Measurements from ENCODE around the gene PCBP3. TPM values are rescaled to one million over a fixed set of nuclear protein-coding genes. Genes with fewer than 3 reads are reported as not detected.

PCBP3 gene
- total RNA-seq, 1 donor from 2014 or later = 5.0 TPM

DNA sequence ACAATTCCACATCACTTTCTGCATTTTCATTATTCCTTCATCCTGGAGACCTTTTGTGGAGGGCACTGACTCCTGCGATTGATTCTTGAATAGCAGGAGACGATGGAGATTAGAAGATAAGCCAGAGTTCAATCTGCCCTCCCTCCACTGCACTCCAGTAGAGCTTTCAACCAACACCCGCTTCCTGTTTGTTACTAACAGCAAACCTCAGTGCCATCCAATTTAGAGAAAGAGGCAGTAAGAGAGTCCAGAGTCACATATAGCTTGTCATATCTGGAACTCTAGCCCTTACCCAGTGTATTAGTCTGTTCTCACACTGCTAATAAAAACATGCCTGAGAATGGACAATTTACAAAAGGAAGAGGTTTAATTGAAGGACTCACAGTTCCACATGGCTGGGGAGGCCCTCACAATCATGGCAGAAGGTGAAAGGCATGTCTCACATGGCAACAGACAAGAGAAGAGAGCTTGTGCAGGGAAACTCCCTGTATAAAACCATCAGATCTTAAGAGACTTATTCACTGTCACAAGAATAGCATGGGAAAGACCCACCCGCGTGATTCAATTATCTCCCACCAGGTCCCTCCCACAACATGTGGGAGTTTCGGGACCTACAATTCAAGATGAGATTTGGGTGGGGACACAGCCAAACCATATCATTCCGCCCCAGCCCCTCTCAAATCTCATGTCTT lies 55.9 kb downstream of the PCBP3 start:
- no peak overlapping the region for H3K27ac Mint-ChIP-seq
- no peaks in the 10 kb centered on the region for H3K9me3 Mint-ChIP-seq
- TF ChIP-seq CTCF (IDR thresholded peaks at IDR 0.05; ENCODE audit: unreplicated experiment) = no peak
- peaks cover 4% of the 10 kb centered on the region for H3K4me1 Mint-ChIP-seq
- H3K4me3 Mint-ChIP-seq = no peak overlapping the region
- no peaks in the 10 kb centered on the region for H3K36me3 Mint-ChIP-seq
- peaks cover 37% of the 10 kb centered on the region for H3K27me3 Mint-ChIP-seq (ENCODE audit: low read depth)
- DNase-seq (ENCODE audit: low spot score in 2 of 2, unreplicated experiment in 2 of 2) = no peak

GRCh38 chr21:45699966-45700365 lies 56.4 kb downstream of the PCBP3 start:
- no peak for DNase-seq (ENCODE audit: low spot score in 2 of 2, unreplicated experiment in 2 of 2)
- no peak overlapping the region for H3K27ac Mint-ChIP-seq
- peaks cover 5% of the 10 kb centered on the region for H3K4me1 Mint-ChIP-seq
- no peaks in the 10 kb centered on the region for H3K36me3 Mint-ChIP-seq
- H3K9me3 Mint-ChIP-seq = no peaks in the 10 kb centered on the region
- TF ChIP-seq CTCF (IDR thresholded peaks at IDR 0.05; ENCODE audit: unreplicated experiment) = no peak
- peaks cover 37% of the 10 kb centered on the region for H3K27me3 Mint-ChIP-seq (ENCODE audit: low read depth)
- no peak overlapping the region for H3K4me3 Mint-ChIP-seq

DNA sequence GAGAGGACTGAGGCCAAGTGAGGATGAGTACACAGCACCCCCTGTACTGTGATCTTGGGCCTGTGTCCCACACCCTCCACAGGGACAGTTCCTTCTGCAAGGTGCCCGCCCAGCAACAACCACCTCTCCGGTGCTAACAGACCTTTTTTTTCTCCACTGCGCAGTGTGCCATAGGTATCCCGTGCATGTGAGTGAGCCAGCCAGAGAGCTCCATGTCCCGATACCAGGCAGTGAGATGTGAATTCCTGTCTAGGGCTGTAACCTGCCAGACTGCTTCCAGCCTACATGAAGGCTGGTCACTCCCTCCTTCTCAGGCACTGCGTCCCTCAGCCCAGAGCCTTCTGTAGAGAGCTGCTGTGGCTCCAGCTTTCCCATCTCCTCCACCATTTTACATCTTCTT lies 56.9 kb downstream of the PCBP3 start:
- H3K27ac Mint-ChIP-seq = no peak overlapping the region
- no peak for DNase-seq (ENCODE audit: low spot score in 2 of 2, unreplicated experiment in 2 of 2)
- H3K9me3 Mint-ChIP-seq = no peaks in the 10 kb centered on the region
- H3K4me1 Mint-ChIP-seq = peaks cover 5% of the 10 kb centered on the region
- no peaks in the 10 kb centered on the region for H3K36me3 Mint-ChIP-seq
- no peak for TF ChIP-seq CTCF (IDR thresholded peaks at IDR 0.05; ENCODE audit: unreplicated experiment)
- H3K4me3 Mint-ChIP-seq = no peak overlapping the region
- H3K27me3 Mint-ChIP-seq (ENCODE audit: low read depth) = peaks cover 35% of the 10 kb centered on the region

GRCh38 chr21:45704311-45705108 lies 61.0 kb downstream of the PCBP3 start:
- Mint-ChIP-seq H3K27me3 (ENCODE audit: low read depth) (peaks cover 24% of the 10 kb centered on the region), H3K36me3 (no peaks in the 10 kb centered on the region), H3K4me1 (peaks cover 5% of the 10 kb centered on the region), H3K27ac (no peak overlapping the region), H3K9me3 (no peaks in the 10 kb centered on the region), H3K4me3 (no peak overlapping the region)
- no peak for TF ChIP-seq CTCF (IDR thresholded peaks at IDR 0.05; ENCODE audit: unreplicated experiment)
- DNase-seq (ENCODE audit: low spot score in 2 of 2, unreplicated experiment in 2 of 2) = no peak

- peaks cover 13% of the 10 kb centered on the region for H3K27me3 Mint-ChIP-seq (ENCODE audit: low read depth)
- no peak overlapping the region for H3K4me3 Mint-ChIP-seq
- H3K36me3 Mint-ChIP-seq = no peaks in the 10 kb centered on the region
- no peak overlapping the region for H3K27ac Mint-ChIP-seq
- peaks cover 10% of the 10 kb centered on the region for H3K9me3 Mint-ChIP-seq
- no peak for TF ChIP-seq CTCF (IDR thresholded peaks at IDR 0.05; ENCODE audit: unreplicated experiment)
- no peak for DNase-seq (ENCODE audit: low spot score in 2 of 2, unreplicated experiment in 2 of 2)
- H3K4me1 Mint-ChIP-seq = peaks cover 5% of the 10 kb centered on the region
Observed at GRCh38 chr21:45706299-45706698, 62.8 kb downstream of the PCBP3 start.

Measured in mesothelial cell of epicardium (in vitro differentiated cells).